Stimulated activated CD8-positive, alpha-beta memory T cell treated with anti-CD3 and anti-CD28 coated beads, Interleukin-4, amount 100 ng/mL, for 24 hours (primary cell): Measurements from ENCODE around the gene JAKMIP2.
"Not testable (repeated sequence)": the region's sequence is repeated elsewhere in the genome, so short reads cannot be mapped to it uniquely, and the experiment has no call there.

Experiments
- DNase-seq: peaks from one replicate; pipeline ENCODE4 v3.0.0-alpha.2; 2020; ENCODE audit warnings: low read depth

Gene JAKMIP2

GRCh38 chr5:147782110-147783028 lies at the start of gene JAKMIP2:
Gene JAKMIP2 (minus strand): TSS chr5:147782728. CDS start chr5:147671806, 110,922 bp downstream.
- DNase-seq: peak; percentile 85

- no peak for DNase-seq
These were observed 48.9 kb upstream of the JAKMIP2 start, which contains the start of gene SPINK1 for GRCh38 chr5:147831465-147831864. Gene SPINK1 (minus strand): TSS chr5:147831671. CDS start chr5:147831577, 94 bp downstream.

GRCh38 chr5:147830035-147830434 lies 47.5 kb upstream of the JAKMIP2 start:
- no peak for DNase-seq

GRCh38 chr5:147827017-147827416 lies 44.5 kb upstream of the JAKMIP2 start:
- DNase-seq: not testable (repeated sequence)

- DNase-seq: no peak
These were observed 43.8 kb upstream of the JAKMIP2 start for GRCh38 chr5:147826361-147826760.

- no peak for DNase-seq
These were observed 40.4 kb upstream of the JAKMIP2 start for GRCh38 chr5:147822686-147823491.

GRCh38 chr5:147822222-147822621 lies 39.7 kb upstream of the JAKMIP2 start:
- DNase-seq: not testable (repeated sequence)

- no peak for DNase-seq
These were observed 39.2 kb upstream of the JAKMIP2 start for GRCh38 chr5:147821766-147822165.

GRCh38 chr5:147819261-147819770 lies 36.8 kb upstream of the JAKMIP2 start:
- no peak for DNase-seq

GRCh38 chr5:147818290-147818689 lies 35.8 kb upstream of the JAKMIP2 start:
- no peak for DNase-seq

GRCh38 chr5:147813696-147814095 lies 31.2 kb upstream of the JAKMIP2 start:
- DNase-seq: no peak

GRCh38 chr5:147809830-147810666 lies 27.5 kb upstream of the JAKMIP2 start:
- no peak for DNase-seq

- peak; percentile 15 for DNase-seq
These were observed 22.5 kb upstream of the JAKMIP2 start for GRCh38 chr5:147805030-147805454.

- no peak for DNase-seq
These were observed 21.8 kb upstream of the JAKMIP2 start for GRCh38 chr5:147804334-147804733.

GRCh38 chr5:147803926-147804325 lies 21.4 kb upstream of the JAKMIP2 start:
- no peak for DNase-seq

- not testable (repeated sequence) for DNase-seq
These were observed 20.6 kb upstream of the JAKMIP2 start for GRCh38 chr5:147803161-147803560.

GRCh38 chr5:147801461-147801860 lies 18.9 kb upstream of the JAKMIP2 start:
- DNase-seq: no peak

GRCh38 chr5:147800491-147800890 lies 18.0 kb upstream of the JAKMIP2 start:
- DNase-seq: no peak

- no peak for DNase-seq
These were observed 14.2 kb upstream of the JAKMIP2 start for GRCh38 chr5:147796556-147797308.

GRCh38 chr5:147791181-147791580 lies 8.7 kb upstream of the JAKMIP2 start:
- DNase-seq: no peak

GRCh38 chr5:147789820-147790219 lies 7.3 kb upstream of the JAKMIP2 start:
- no peak for DNase-seq
